Kidney epithelial cell (primary cell): ENCODE measurements around the gene PRUNE2. TPM values are rescaled to one million over a fixed set of nuclear protein-coding genes. Genes with fewer than 3 reads are reported as not detected.

Source experiments
- DNase-seq: peaks from one replicate; pipeline ENCODE4 v3.0.0-alpha.2; 2010; ENCODE audit warnings: low read depth
- H3K27me3 ChIP-seq: 2 replicates; pipeline ENCODE4 v1.6.0; 2011; ENCODE audit warnings: low read length; ENCODE audit not compliant: control insufficient read depth, insufficient read depth
- H3K36me3 ChIP-seq: 2 replicates; pipeline ENCODE4 v1.5.1; 2011; ENCODE audit warnings: low read length; ENCODE audit not compliant: control insufficient read depth, insufficient read depth
- H3K4me3 ChIP-seq: 2 replicates; pipeline ENCODE4 v1.5.1; 2011; ENCODE audit warnings: low read depth, mild to moderate bottlenecking, control low read depth, low read length
- total RNA-seq: library from RNA; depleted of rRNA; stranded (reverse); fragments of >200 nt; gene quantifications from 2 replicates; pipeline ENCODE4 v1.2.3, GENCODE V29; 2015
- TF ChIP-seq, protein P1 (sequence below): IDR thresholded peaks from 2 replicates; pipeline ENCODE4 v1.5.1; 2011; ENCODE audit warnings: mild to moderate bottlenecking, moderate library complexity, low read length, control low read depth, inconsistent platforms; ENCODE audit not compliant: insufficient read depth, poor library complexity, severe bottlenecking

The PRUNE2 gene
- total RNA-seq, 1 donor from 2014 or later, result 1.0 TPM

DNA sequence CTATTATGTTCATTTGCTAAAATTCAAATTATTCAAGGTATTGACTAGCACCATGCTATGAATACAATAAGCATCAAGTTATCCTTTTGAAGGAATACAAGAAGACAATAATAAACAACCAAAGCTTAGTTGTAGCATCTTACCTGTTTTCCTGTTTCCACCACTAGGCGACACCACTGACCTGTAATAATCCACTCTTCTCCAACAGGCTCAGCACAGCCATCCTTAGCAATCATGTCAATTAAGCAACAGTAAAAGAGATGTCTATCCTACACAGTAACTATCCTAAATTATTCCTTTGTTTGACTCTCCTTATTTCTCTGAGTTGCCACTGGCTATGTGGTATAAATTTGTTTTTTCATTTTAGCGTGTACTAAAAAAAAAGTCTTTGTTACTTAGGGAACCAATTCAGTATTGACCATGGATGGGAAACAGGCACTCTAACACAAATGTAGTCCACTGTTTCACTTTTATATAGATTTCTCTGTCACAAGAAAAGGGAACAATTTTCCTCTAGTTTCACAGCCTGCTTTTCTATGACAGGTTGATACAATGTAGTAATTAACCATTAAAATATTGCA is 95.4 kb downstream of the PRUNE2 start:
- peak; percentile 9 for DNase-seq

DNA sequence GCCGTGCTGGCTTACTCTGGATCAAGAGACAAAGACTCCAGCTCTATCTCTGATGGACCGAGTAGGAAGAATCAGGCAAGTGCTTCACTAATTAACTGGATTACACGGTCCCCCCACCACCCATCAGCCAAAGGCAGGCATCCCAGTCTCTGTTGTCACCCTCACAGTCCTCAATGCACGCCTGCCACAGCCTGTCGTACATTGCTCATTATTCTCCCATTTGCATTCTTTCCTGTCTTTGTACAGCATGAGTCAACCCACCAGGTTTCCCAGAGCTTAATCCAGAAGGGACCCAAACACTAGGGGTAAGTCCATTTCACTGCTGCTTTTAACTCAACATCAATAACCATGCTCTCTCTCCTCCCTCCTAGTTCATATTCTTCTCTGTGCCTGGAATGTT is 97.3 kb downstream of the PRUNE2 start:
- Histone ChIP-seq H3K4me3 (no peak overlapping the region), H3K27me3 (peaks cover 2% of the 10 kb centered on the region), H3K36me3 (no peaks in the 10 kb centered on the region)
- TF ChIP-seq, protein P1, sequence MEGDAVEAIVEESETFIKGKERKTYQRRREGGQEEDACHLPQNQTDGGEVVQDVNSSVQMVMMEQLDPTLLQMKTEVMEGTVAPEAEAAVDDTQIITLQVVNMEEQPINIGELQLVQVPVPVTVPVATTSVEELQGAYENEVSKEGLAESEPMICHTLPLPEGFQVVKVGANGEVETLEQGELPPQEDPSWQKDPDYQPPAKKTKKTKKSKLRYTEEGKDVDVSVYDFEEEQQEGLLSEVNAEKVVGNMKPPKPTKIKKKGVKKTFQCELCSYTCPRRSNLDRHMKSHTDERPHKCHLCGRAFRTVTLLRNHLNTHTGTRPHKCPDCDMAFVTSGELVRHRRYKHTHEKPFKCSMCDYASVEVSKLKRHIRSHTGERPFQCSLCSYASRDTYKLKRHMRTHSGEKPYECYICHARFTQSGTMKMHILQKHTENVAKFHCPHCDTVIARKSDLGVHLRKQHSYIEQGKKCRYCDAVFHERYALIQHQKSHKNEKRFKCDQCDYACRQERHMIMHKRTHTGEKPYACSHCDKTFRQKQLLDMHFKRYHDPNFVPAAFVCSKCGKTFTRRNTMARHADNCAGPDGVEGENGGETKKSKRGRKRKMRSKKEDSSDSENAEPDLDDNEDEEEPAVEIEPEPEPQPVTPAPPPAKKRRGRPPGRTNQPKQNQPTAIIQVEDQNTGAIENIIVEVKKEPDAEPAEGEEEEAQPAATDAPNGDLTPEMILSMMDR, result no peak
- no peak for DNase-seq

More for the DNA sequence above, 95.4 kb downstream of the PRUNE2 start:
- Histone ChIP-seq H3K27me3 (no peaks in the 10 kb centered on the region), H3K4me3 (no peak overlapping the region), H3K36me3 (no peaks in the 10 kb centered on the region)
- TF ChIP-seq, protein P1, result peak; percentile 81

DNA sequence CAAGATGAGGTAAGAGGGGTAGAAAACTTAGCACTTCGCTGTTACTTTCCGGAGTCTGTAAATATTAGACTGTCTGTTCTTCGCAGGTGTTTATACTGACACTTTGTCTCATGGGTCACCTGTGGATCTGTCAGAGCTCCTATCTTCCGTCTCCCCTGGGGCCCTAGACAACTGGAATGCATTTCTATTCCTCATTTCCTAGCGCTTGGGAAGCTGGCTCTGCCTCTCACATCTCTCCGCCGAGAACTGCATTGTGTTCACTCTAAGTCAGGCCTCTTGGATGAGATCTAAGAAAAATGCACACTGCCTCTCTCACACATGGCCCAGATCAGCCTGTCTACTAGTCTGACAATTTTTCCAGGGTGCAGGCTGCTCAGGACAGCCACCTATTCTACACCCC is 102.2 kb downstream of the PRUNE2 start:
- H3K36me3 ChIP-seq, result no peaks in the 10 kb centered on the region
- TF ChIP-seq, protein P1, result no peak
- H3K27me3 ChIP-seq, result peaks cover 2% of the 10 kb centered on the region
- no peak overlapping the region for H3K4me3 ChIP-seq
- DNase-seq, result no peak

DNA sequence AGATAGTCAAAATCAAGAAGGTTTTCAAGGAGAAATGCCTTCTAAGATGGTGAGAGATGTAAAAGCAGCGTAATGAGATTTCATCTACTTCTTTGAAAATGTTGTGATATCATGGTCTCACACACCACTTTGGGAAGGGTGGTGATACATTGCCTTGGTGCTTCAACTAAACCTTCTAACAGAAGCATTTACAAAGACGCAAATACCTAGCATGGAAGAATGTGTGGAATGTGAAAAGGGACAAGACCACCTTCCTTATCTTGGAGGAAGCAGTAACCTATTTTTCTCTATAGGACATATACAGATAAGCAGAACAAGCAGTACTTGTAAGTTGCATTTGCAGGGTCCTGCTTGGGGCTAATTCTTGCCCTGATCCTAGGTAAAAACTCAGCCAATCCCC is 102.8 kb downstream of the PRUNE2 start:
- Histone ChIP-seq H3K27me3 (peaks cover 2% of the 10 kb centered on the region), H3K36me3 (no peaks in the 10 kb centered on the region), H3K4me3 (no peak overlapping the region)
- no peak for DNase-seq
- TF ChIP-seq, protein P1, result no peak

DNA sequence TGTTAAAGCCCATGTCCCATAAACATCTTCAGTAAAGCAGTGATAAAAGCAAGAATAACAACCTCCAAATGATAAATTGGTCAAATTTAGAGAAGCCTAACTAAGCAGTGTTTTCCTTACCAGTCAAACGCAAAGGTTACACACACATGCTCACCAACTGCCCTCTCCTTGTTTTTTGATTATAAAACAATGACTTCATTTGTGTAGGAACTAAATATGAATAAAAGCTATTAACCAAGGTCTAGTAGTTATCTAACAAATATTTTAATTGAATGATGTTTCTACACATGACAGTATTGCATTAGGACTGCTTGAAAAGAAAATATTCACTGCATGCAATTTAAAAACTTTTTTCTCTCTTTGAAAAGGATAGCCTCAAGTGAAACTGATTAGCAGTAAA is 105.0 kb downstream of the PRUNE2 start:
- Histone ChIP-seq H3K27me3 (peaks cover 4% of the 10 kb centered on the region), H3K36me3 (no peaks in the 10 kb centered on the region), H3K4me3 (no peak overlapping the region)
- TF ChIP-seq, protein P1, result no peak
- no peak for DNase-seq

DNA sequence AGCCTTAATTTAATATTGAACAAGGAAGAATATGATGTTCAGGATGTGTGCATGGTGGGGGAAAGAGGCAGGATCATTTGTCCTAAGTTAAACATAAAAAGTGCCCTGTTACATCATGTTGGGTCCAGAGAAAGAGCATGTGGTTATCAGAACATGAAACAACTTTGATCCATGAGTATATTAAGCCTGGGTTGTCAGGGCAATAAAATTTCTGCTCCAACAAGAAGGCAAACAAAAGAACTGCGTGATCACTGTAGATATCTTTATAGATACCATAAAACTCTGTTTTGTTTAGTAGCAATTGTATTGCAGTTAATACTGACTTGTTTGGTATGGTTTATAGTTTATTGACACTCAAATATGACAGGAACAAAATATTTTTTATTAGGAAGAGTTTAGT is 106.4 kb downstream of the PRUNE2 start:
- H3K4me3 ChIP-seq, result no peak overlapping the region
- H3K27me3 ChIP-seq, result peaks cover 4% of the 10 kb centered on the region
- H3K36me3 ChIP-seq, result no peaks in the 10 kb centered on the region
- DNase-seq, result no peak
- TF ChIP-seq, protein P1, result no peak
